Activated CD4-positive, alpha-beta T cell treated with anti-CD3 and anti-CD28 coated beads for 24 hours (primary cell): Measurements from ENCODE around the gene GARIN5B.
A peak's percentile ranks its signal among the peaks of the same experiment; 100 is the strongest.

Source experiments
- DNase-seq, 2 donors: peaks; one replicate each; pipeline ENCODE4 v3.0.0-alpha.2; 2020; ENCODE audit warnings: low read depth in 2 of 2

Gene GARIN5B

DNA sequence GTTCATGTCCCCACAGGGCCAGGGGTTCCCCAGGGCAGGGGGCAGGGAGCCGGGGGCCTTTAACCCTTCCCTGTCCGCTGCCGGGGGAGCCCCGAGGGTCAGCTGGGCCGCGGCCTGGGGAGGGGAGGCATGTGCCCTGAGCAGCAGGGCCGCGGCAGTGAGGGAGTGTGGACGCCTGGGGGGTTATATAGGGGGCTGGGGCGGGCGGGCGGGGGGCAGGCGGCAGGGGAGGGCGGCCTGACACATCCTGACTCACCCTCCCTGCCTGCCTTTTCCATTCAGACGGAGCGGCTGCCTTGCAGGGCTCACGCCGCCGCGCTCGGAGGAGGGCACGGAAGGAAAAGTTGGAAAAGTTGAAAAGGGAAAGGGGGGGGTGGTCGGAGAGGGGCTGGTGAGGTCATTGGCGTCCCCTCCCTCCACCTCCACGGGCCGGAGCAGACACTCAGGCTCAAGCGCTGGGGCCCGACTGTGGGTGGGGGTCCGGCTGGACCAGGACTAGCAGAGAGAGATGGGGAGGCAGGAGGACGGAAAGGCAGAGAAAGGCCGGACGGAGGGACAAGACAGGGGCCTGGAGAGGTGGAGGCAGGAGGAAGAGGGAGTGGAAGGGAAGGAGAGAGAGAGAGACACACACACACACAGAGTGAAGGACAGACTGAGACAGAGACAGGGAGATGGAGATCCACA lies 7.4 kb upstream of the GARIN5B start, which contains the start of gene IL11:
Gene IL11, minus strand, starts transcription at position 159 of the 684 bp plus-strand sequence. Its CDS starts 153 bp downstream, at position 6.
- no peak for DNase-seq

DNA sequence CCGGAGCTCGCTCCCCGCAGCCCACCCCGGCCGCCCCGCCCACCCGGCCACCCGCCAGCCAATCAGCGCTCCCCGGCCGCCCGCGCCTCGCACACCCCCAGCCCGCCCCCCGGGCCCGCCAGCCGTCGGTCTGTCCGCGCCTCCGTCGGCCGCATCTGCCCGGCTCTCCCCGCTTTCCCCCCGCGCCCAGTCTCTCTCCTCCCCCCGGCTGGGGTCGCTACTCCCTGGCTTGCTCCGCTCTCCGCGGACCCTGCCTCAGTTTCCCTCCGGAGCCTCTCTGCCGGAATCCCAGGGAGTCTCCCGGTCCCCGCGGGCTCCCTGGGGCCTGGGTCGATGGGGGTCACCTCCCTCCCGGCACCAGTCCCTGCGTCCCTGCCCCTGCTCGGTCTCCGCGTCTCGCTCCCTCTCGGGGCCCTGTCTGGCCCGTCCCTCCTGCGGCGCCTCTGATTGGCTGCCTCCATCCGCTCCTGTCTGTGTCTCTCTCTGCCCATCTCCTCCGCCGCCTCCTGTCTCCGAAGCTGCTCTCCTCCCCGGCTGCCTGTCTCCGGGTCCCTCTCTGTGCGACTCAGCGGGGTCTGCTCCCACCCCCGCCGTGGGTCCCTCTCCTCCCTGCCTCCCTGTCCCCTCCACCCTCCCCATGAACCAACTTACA lies 6.7 kb upstream of the GARIN5B start:
- peak in 1 of 2 donors; percentile 33 for DNase-seq

DNA sequence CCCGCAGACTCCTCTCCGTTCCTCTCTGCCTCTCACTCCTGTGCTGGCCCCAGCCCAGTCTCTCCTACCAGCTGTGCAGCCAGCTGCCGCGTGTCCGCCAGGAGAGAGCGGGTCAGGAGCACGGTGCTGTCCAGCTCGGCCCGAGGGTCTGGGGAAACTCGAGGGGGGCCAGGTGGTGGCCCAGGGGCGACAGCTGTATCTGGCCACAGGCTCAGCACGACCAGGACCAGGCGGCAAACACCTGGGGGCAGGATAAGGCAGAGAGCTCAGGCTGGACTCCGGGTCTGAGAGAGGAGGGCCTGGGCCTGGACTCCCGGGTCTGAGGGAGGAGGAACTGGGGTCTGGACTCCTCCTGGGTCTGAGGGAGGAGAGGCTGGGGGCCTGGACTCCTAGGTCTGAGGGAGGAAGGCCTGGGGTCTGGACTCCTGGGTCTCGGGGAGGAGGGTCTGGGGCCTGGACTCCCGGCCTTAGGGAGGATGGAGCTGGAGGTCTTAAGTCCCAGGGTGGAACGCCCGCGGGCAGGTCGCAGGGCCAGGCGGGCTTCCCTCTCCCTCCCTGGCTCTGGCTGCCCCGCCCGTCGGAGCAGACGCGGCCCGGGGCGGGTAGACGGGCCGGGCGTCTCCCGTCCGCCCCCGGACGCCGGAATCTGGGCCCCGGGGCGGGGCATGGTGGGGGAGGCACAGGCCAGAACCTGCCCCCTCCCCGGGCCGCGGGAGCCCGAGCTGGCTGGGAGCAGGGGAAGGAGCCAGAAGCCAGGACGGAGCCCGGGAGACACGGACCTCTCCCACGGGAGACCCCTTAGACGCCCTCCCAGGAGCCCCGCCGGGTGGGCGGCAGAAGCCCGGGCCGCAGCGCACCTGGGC lies 5.9 kb upstream of the GARIN5B start:
- DNase-seq, result no peak

- no peak for DNase-seq
Observed at GRCh38 chr19:55368106-55368505, 5.0 kb upstream of the GARIN5B start.

GRCh38 chr19:55366790-55367189 lies 3.7 kb upstream of the GARIN5B start:
- DNase-seq, result no peak

GRCh38 chr19:55365964-55366363 lies 2.9 kb upstream of the GARIN5B start:
- DNase-seq, result no peak

- no peak for DNase-seq
Observed at GRCh38 chr19:55365245-55365644, 2.2 kb upstream of the GARIN5B start.

- no peak for DNase-seq
Observed at GRCh38 chr19:55362174-55362989, 678 bp downstream of the GARIN5B start.

GRCh38 chr19:55360902-55361301 lies 2.2 kb downstream of the GARIN5B start:
- no peak for DNase-seq

GRCh38 chr19:55358943-55359908 lies 3.8 kb downstream of the GARIN5B start:
- DNase-seq, result no peak

GRCh38 chr19:55358493-55358892 lies 4.6 kb downstream of the GARIN5B start:
- no peak for DNase-seq

GRCh38 chr19:55355213-55355821 lies 7.7 kb downstream of the GARIN5B start:
- DNase-seq, result no peak

GRCh38 chr19:55354698-55355212 lies 8.3 kb downstream of the GARIN5B start, which contains the start of gene COX6B2:
TSS of gene COX6B2 (minus strand) at chr19:55354719. CDS start at chr19:55354521, 198 bp downstream.
- no peak for DNase-seq

DNA sequence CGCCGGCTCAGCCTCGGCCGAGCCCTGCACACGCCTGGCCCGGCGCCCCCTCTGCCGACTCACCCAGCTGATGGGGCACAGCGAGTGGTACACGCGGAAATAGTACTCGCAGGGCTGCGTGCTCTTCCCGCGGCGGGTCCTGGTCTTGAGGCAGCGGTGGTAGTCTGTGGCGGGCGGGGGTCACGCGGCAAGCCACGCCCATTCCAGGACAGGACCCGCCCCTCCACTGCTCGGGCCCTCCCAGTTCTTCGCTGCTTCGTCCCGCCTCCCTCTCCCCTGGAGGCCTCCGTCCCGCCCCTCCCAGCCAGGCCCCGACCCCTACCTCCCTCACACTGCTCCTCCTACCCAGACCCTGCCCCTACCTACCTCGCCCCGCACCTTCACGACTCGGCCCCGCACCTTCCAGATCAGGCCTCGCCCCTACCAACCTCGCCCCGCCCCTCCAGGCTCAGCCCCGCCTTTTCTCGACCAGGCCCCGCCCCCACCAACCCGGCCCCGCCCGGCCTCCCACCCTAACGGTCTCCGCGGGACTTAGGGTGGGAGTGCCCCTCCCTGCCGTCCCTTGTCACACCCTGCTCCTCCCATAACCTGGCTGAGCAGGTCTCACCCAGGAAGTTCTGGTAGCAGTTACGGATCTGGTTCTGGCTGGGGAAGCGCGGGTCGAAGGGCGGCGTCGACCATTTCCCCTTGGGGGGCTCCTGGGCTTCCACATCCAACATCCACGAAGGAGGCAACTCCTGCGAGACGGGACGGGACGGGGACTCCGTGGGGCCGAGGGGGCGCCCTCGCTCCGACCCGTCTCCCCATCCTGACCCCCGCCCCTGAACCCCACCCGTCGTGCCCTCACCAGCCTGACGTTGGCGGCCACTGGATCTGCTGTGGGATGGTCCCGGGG lies 9.0 kb downstream of the GARIN5B start:
- peak; percentile 29 to 37 for DNase-seq

DNA sequence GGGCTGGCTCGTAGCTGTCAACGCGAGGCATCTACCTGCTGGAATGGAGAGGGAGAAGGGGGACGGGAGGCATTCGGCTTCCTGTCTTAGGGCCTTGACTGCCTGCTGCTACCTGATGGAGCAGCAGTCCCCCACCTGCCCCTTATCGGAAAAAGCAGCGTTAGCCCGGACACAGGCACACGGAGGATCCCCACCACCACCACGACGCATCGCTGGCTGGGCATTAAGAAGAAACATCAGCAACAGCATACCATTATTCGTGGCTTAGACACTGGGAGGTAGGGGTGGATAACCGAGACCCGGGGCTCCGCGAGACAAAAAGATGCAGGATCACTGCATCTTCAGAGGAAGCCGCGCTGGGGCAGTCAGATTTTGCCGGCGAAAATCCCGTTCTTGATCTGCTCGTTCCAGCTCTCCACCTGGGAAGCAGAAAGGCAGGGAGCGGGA lies 9.7 kb downstream of the GARIN5B start:
- no peak for DNase-seq

- DNase-seq, result no peak
Observed at GRCh38 chr19:55352549-55353145, 10.4 kb downstream of the GARIN5B start.

DNA sequence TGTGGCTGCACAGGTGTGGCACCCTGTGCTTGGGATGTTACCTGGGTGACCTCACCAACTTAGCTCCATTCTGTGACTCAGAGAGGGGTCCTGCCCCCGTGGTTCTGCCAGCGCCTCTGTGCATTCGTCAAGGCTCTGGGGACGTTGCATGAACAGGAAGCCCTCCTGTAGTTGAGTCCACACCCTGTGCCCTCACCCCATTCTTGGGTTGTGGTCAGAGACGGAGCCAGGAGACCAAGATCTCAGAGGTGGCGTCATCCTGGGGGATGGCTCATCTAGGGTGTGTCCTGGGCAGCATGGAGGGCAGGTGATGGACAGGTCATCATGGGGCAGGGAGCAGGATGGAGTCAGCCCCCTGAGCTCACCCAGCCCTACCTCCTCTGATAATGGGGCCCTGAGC lies 11.0 kb downstream of the GARIN5B start:
- no peak for DNase-seq
